CD14-positive monocyte (primary cell): ENCODE data around the gene OR10H4. TPM values are rescaled to one million over a fixed set of nuclear protein-coding genes. Genes with fewer than 3 reads are reported as not detected.
"Not testable (repeated sequence)": the region's sequence is repeated elsewhere in the genome, so short reads cannot be mapped to it uniquely, and the experiment has no call there.

Experiments
- DNase-seq, 3 donors: peaks; one replicate each; pipeline ENCODE4 v3.0.0-alpha.2; 2011 to 2022
- H2AFZ ChIP-seq: 2 replicates; pipeline ENCODE4 v1.6.0; 2012; ENCODE audit warnings: mild to moderate bottlenecking, low read depth, low read length, inconsistent platforms; ENCODE audit not compliant: insufficient read depth, poor library complexity, severe bottlenecking
- H3K27ac ChIP-seq, 2 donors: 1 replicate in 1 of 2; 2 replicates in 1 of 2; pipeline ENCODE4 v1.5.1; 2012 to 2013; ENCODE audit warnings: low read length in 2 of 2, control low read depth in 1 of 2, inconsistent platforms in 1 of 2, low read depth in 1 of 2, mild to moderate bottlenecking in 1 of 2
- H3K27me3 ChIP-seq, 2 donors: one replicate each; pipeline versions ENCODE4 v1.6.0 to v1.6.1; 2011 to 2013; ENCODE audit warnings: low read length in 2 of 2; ENCODE audit not compliant: control insufficient read depth in 2 of 2, insufficient read depth in 2 of 2
- H3K36me3 ChIP-seq, 2 donors: replicated peaks in 1 of 2; 1 replicate in 1 of 2; 2 replicates in 1 of 2; pipeline versions ENCODE4 v1.5.1 to v1.6.1; 2012 to 2013; ENCODE audit warnings: low read length in 2 of 2, control low read depth in 1 of 2, inconsistent platforms in 1 of 2, mild to moderate bottlenecking in 1 of 2; ENCODE audit not compliant: insufficient read depth in 2 of 2, control insufficient read depth in 1 of 2
- H3K4me1 ChIP-seq, 2 donors: 1 replicate in 1 of 2; 2 replicates in 1 of 2; pipeline versions ENCODE4 v1.5.1 to v1.6.1; 2012 to 2013; ENCODE audit warnings: low read length in 2 of 2, control low read depth in 1 of 2, inconsistent platforms in 1 of 2, mild to moderate bottlenecking in 1 of 2, moderate library complexity in 1 of 2; ENCODE audit not compliant: insufficient read depth in 2 of 2, control insufficient read depth in 1 of 2
- H3K4me2 ChIP-seq: replicated peaks from 2 replicates; pipeline ENCODE3; 2012; ENCODE audit warnings: low read length, moderate library complexity, mild to moderate bottlenecking; ENCODE audit not compliant: poor library complexity, severe bottlenecking; ENCODE audit errors: extremely low read depth
- H3K4me3 ChIP-seq, 3 experiments: fragments of 200-600 bp in 1 of 3; sonication (generic) in 1 of 3; replicated peaks in 1 of 3; 1 replicate in 2 of 3; 2 replicates in 1 of 3; pipeline ENCODE4 v1.5.1; 2011 to 2013; ENCODE audit warnings: low read length in 3 of 3, mild to moderate bottlenecking in 3 of 3, control low read depth in 2 of 3, low read depth in 2 of 3, inconsistent platforms in 1 of 3, moderate library complexity in 1 of 3
- H3K79me2 ChIP-seq: 2 replicates; pipeline ENCODE4 v1.6.0; 2012; ENCODE audit warnings: mild to moderate bottlenecking, control low read depth, inconsistent platforms, low read length, moderate library complexity; ENCODE audit not compliant: insufficient read depth
- H3K9ac ChIP-seq: 2 replicates; pipeline ENCODE4 v1.6.0; 2017; ENCODE audit warnings: low read length, mild to moderate bottlenecking; ENCODE audit not compliant: insufficient read depth, poor library complexity, severe bottlenecking
- H3K9me3 ChIP-seq, 2 donors: replicated peaks in 1 of 2; 1 replicate in 1 of 2; 2 replicates in 1 of 2; pipeline versions ENCODE4 v1.5.1 to v1.6.1; 2012 to 2013; ENCODE audit warnings: low read length in 2 of 2, control low read depth in 1 of 2; ENCODE audit not compliant: control insufficient read depth in 1 of 2, insufficient read depth in 1 of 2
- H4K20me1 ChIP-seq: 2 replicates; pipeline ENCODE4 v1.6.0; 2012; ENCODE audit warnings: mild to moderate bottlenecking, low read length, control low read depth, moderate library complexity; ENCODE audit not compliant: insufficient read depth
- H3K27ac Mint-ChIP-seq, 7 donors: one replicate each; pipeline ENCODE4 v1.8.0; 2020; ENCODE audit warnings: mild to moderate bottlenecking in 7 of 7, mixed read lengths in 7 of 7, moderate library complexity in 6 of 7, inconsistent platforms in 2 of 7
- H3K27me3 Mint-ChIP-seq, 3 donors: one replicate each; pipeline ENCODE4 v1.8.0; 2021 to 2022; ENCODE audit warnings: low read depth in 3 of 3, mild to moderate bottlenecking in 3 of 3, mixed read lengths in 3 of 3, moderate library complexity in 3 of 3, inconsistent platforms in 1 of 3
- H3K36me3 Mint-ChIP-seq, 2 donors: one replicate each; pipeline ENCODE4 v1.8.0; 2020; ENCODE audit warnings: mixed read lengths in 2 of 2, inconsistent platforms in 1 of 2, mild to moderate bottlenecking in 1 of 2
- H3K4me1 Mint-ChIP-seq: one replicate; pipeline ENCODE4 v1.8.0; 2020; ENCODE audit warnings: mild to moderate bottlenecking, mixed read lengths
- H3K4me3 Mint-ChIP-seq, 2 donors: one replicate each; pipeline ENCODE4 v1.8.0; 2020; ENCODE audit warnings: mild to moderate bottlenecking in 2 of 2, mixed read lengths in 2 of 2, moderate library complexity in 1 of 2
- H3K9me3 Mint-ChIP-seq, 7 donors: one replicate each; pipeline ENCODE4 v1.8.0; 2020 to 2022; ENCODE audit warnings: mixed read lengths in 7 of 7, mild to moderate bottlenecking in 6 of 7, moderate library complexity in 6 of 7, inconsistent platforms in 2 of 7
- WGBS: methylation state at CpG from one replicate; pipeline ENCODE4 v1.1.5; 2013; ENCODE audit warnings: missing lambda C conversion rate; ENCODE audit not compliant: insufficient coverage; 5-methylcytosine and 5-hydroxymethylcytosine counted together
- intact Hi-C, 2 donors: fragments of 100-400 bp; cut with micrococcal nuclease; formaldehyde crosslinking; loops; one replicate each; pipeline versions ENCODE4 v1.15.0 to v1.15.1; 2023
- polyA plus RNA-seq, 3 donors: library from polyadenylated mRNA; depleted of rRNA in 1 of 3; unstranded in 2 of 3; stranded (reverse) in 1 of 3; fragments of 300-500 nt in 2 of 3; fragments of >200 nt in 1 of 3; fragmentation: Illumina TruSeq in 2 of 3; gene quantifications; 1 replicate in 2 of 3; 2 replicates in 1 of 3; pipeline ENCODE4 v1.2.3, GENCODE V29; 2012 to 2021
- TF ChIP-seq, protein P1 (sequence below): fragments of 200-600 bp; IDR thresholded peaks from one replicate; pipeline ENCODE4 v1.8.0; 2022; ENCODE audit warnings: antibody characterized with exemption, mild to moderate bottlenecking

Gene OR10H4
- polyA plus RNA-seq, 3 donors, result not detected

GRCh38 chr19:15926484-15926883, 22.3 kb upstream of the OR10H4 start:
- no peak overlapping the region for H2AFZ ChIP-seq
- Mint-ChIP-seq H3K4me1 (no peaks in the 10 kb centered on the region), H3K36me3 (no peaks in the 10 kb centered on the region), H3K4me3 (no peak overlapping the region), H3K27me3 (peaks cover 3 to 33% (median 26%) of the 10 kb centered on the region in 3 donors), H3K27ac (no peak overlapping the region), H3K9me3 (peaks cover 0 to 11% (median 4%) of the 10 kb centered on the region in 7 donors)
- H3K4me2 ChIP-seq, result no peak overlapping the region
- H3K4me1 ChIP-seq, result no peaks in the 10 kb centered on the region
- H3K9me3 ChIP-seq, result peaks cover 3 to 7% of the 10 kb centered on the region in 2 donors
- H3K27me3 ChIP-seq, result peaks cover 5 to 7% of the 10 kb centered on the region in 2 donors
- no peak overlapping the region for H3K27ac ChIP-seq
- H3K36me3 ChIP-seq, result no peaks in the 10 kb centered on the region
- intact Hi-C loops, result no loop called here
- no peak overlapping the region for H3K9ac ChIP-seq
- no peaks in the 10 kb centered on the region for H4K20me1 ChIP-seq
- no peak overlapping the region for H3K4me3 ChIP-seq
- TF ChIP-seq, protein P1, sequence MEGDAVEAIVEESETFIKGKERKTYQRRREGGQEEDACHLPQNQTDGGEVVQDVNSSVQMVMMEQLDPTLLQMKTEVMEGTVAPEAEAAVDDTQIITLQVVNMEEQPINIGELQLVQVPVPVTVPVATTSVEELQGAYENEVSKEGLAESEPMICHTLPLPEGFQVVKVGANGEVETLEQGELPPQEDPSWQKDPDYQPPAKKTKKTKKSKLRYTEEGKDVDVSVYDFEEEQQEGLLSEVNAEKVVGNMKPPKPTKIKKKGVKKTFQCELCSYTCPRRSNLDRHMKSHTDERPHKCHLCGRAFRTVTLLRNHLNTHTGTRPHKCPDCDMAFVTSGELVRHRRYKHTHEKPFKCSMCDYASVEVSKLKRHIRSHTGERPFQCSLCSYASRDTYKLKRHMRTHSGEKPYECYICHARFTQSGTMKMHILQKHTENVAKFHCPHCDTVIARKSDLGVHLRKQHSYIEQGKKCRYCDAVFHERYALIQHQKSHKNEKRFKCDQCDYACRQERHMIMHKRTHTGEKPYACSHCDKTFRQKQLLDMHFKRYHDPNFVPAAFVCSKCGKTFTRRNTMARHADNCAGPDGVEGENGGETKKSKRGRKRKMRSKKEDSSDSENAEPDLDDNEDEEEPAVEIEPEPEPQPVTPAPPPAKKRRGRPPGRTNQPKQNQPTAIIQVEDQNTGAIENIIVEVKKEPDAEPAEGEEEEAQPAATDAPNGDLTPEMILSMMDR, result no peak
- no peaks in the 10 kb centered on the region for H3K79me2 ChIP-seq
- WGBS, result no CpG with 5 or more reads among the region's 1 CpG
- no peak for DNase-seq

- Histone ChIP-seq H3K4me1 (no peaks in the 10 kb centered on the region), H2AFZ (no peak overlapping the region), H4K20me1 (no peaks in the 10 kb centered on the region), H3K79me2 (no peaks in the 10 kb centered on the region), H3K27ac (no peak overlapping the region), H3K9ac (no peak overlapping the region), H3K27me3 (peaks cover 7 to 8% of the 10 kb centered on the region in 2 donors), H3K4me3 (no peak overlapping the region), H3K9me3 (peaks cover 3 to 7% of the 10 kb centered on the region in 2 donors), H3K36me3 (no peaks in the 10 kb centered on the region), H3K4me2 (no peak overlapping the region)
- Mint-ChIP-seq H3K4me3 (no peak overlapping the region), H3K36me3 (no peaks in the 10 kb centered on the region), H3K27ac (no peak overlapping the region), H3K4me1 (no peaks in the 10 kb centered on the region), H3K27me3 (peaks cover 3 to 30% (median 23%) of the 10 kb centered on the region in 3 donors), H3K9me3 (peaks cover 0 to 11% (median 2%) of the 10 kb centered on the region in 7 donors)
- DNase-seq, result no peak
- WGBS, result 100% methylated on average over 2 of the region's 3 CpGs
- TF ChIP-seq, protein P1, result no peak
- intact Hi-C loops, result no loop called here
These were observed 20.5 kb upstream of the OR10H4 start for GRCh38 chr19:15928321-15928720.

DNA sequence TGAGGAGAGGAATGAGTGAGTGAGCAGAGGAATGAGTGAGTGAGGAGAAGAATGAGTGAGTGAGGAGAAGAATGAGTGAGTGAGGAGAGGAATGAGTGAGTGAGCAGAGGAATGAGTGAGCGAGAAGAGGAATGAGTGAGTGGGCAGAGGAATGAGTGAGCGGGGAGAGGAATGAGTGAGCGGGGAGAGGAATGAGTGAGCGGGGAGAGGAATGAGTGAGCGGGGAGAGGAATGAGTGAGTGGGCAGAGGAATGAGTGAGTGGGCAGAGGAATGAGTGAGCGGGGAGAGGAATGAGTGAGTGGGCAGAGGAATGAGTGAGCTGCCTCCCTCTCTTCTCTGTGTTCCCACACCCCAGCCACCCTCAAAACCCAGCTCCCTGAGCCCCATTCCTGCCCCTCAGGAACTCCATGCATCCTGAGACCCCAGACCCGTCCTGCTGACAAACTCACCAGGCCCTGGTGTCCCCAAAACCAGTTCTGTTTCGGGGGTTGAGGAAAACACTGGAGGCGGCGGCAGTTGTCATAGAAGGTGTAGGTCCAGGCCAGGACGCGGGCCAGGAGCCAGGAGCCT, 15.0 kb upstream of the OR10H4 start:
- peaks cover 4 to 11% (median 7%) of the 10 kb centered on the region in 7 donors for H3K9me3 Mint-ChIP-seq
- H3K4me1 Mint-ChIP-seq, H3K36me3 Mint-ChIP-seq, H3K4me1 ChIP-seq, H3K79me2 ChIP-seq, H3K36me3 ChIP-seq, intact Hi-C loops, H3K9ac ChIP-seq, H2AFZ ChIP-seq, H3K4me2 ChIP-seq, H3K27ac Mint-ChIP-seq, H3K27ac ChIP-seq, DNase-seq, H3K4me3 ChIP-seq, H4K20me1 ChIP-seq, H3K4me3 Mint-ChIP-seq: not testable (repeated sequence)
- H3K27me3 ChIP-seq, result peaks cover 22 to 27% of the 10 kb centered on the region in 2 donors
- 72% methylated on average over 10 of the region's 12 CpGs for WGBS
- H3K27me3 Mint-ChIP-seq, result peaks cover 13 to 46% (median 39%) of the 10 kb centered on the region in 3 donors
- H3K9me3 ChIP-seq, result peaks cover 10 to 18% of the 10 kb centered on the region in 2 donors
